ENCODE measurements around the gene ATAD3A. TPM values are rescaled to one million over a fixed set of nuclear protein-coding genes. Genes with fewer than 3 reads are reported as not detected.
"Not testable (repeated sequence)": the region's sequence is repeated elsewhere in the genome, so short reads cannot be mapped to it uniquely, and the experiment has no call there.

ATAD3A gene
- total RNA-seq, 1 donor from 2014 or later, result 52.6 TPM

DNA sequence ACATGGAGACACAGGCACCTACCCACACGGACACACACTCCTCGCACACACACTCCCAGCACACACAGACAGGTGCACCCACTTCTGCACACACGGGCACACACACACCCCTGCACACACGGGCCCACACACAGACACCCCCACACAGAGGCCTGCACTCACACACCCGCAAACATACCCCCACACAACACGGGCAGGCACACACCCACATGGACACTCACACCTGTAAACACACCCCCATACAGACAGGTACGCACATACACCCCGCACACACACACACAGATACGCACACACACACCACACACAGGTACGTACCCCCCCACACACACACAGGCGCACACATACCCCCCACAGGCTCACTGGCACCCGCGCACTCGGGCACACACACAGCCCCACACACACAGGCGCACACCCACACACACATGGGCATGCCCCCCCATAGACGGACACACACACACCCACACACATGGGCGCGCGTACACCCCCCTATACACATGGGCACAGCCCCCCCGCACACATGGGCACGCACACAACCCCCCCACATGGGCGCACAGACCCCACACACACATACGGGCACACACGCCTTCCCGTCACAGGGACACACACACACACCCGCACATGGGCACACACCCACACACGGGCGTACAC, 6.1 kb downstream of the ATAD3A start:
- H3K4me3 ChIP-seq (ENCODE audit: low read depth, low read length), result no peak overlapping the region
- no peak for DNase-seq (ENCODE audit: low read depth)
- TF ChIP-seq, protein P1, sequence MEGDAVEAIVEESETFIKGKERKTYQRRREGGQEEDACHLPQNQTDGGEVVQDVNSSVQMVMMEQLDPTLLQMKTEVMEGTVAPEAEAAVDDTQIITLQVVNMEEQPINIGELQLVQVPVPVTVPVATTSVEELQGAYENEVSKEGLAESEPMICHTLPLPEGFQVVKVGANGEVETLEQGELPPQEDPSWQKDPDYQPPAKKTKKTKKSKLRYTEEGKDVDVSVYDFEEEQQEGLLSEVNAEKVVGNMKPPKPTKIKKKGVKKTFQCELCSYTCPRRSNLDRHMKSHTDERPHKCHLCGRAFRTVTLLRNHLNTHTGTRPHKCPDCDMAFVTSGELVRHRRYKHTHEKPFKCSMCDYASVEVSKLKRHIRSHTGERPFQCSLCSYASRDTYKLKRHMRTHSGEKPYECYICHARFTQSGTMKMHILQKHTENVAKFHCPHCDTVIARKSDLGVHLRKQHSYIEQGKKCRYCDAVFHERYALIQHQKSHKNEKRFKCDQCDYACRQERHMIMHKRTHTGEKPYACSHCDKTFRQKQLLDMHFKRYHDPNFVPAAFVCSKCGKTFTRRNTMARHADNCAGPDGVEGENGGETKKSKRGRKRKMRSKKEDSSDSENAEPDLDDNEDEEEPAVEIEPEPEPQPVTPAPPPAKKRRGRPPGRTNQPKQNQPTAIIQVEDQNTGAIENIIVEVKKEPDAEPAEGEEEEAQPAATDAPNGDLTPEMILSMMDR (conservative IDR thresholded peaks at IDR 0.05; ENCODE audit: low read depth, low read length), result no peak

DNA sequence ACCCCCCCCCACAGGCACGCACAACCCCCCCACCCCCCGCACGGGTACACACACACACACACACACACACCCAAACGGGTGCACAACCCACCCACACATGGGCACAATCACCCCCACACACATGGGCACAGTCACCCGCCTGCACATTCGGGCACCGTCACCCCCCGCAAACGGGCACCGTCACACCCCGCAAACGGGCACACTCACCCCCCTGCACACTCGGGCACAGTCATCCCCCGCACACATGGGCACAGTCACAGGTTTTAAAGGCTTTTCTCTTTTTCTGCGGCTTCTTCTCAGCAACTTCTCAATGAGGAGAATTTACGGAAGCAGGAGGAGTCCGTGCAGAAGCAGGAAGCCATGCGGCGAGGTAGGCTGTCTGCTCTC, 6.7 kb downstream of the ATAD3A start:
- not testable (repeated sequence) for H3K4me3 ChIP-seq (ENCODE audit: low read depth, low read length); DNase-seq (ENCODE audit: low read depth)

DNA sequence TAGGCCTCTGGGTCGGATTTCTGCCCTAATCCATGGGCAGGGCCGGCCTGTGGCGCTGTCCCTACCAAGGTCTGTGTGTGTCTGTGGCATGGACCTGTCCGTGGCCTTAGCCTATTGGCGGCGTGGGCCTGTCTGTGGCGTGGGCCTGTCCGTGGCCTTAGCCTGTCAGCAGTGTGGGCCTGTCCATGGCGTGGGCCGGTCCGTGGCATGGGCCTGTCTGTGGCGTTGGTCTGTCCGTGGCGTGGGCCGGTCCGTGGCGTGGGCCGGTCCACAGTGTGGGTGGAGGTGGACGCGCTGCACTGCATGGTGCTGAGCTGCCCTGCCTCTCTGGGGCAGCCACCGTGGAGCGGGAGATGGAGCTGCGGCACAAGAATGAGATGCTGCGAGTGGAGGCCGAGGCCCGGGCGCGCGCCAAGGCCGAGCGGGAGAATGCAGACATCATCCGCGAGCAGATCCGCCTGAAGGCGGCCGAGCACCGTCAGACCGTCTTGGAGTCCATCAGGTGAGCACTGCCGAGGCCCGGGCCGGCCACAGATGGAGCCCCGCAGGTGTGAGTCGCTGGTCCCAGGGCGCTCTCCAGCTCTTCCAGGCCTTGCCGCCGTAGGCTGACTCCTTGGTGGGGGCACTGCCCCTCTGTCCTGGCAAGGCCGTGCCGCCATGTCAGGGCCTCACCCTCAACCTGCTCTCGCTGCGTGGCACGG, 8.0 kb downstream of the ATAD3A start:
- DNase-seq (ENCODE audit: low read depth); H3K4me3 ChIP-seq (ENCODE audit: low read depth, low read length): not testable (repeated sequence)

DNA sequence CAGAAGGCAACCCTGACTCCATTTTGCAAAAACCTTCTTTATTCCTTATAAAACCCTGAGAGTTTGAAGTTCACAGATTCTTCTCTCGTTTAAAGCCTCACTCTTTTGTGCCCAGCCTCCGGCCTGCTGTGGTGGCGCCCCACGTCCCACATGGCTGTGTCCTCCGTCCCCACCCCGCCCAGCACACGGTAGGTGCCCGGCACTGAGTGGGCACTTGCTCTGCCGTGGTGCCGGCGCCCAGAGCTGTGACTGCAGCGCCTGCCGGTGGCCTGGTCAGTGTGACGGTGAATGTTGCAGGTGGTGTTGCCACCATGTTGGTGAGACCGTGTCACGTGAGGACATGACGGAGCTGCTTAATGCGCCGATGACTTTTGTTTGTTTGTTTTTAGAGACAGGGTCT, 9.4 kb downstream of the ATAD3A start:
- no peak overlapping the region for H3K4me3 ChIP-seq (ENCODE audit: low read depth, low read length)
- no peak for DNase-seq (ENCODE audit: low read depth)
- TF ChIP-seq, protein P1 (conservative IDR thresholded peaks at IDR 0.05; ENCODE audit: low read depth, low read length), result no peak

DNA sequence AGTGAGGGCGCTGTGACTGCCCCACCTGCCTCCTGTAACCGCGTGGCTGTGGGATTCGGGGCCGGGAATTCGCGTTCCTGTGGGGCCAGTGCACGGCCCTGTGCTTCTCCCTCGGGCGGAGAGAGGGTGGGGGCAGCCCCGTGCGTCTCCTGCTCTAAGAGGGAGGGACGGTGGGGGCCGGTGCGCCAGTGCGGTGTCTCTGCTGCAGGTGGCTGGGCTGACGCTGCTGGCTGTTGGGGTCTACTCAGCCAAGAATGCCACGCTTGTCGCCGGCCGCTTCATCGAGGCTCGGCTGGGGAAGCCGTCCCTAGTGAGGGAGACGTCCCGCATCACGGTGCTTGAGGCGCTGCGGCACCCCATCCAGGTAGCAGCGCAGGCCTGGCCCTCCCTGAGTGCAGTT, 10.6 kb downstream of the ATAD3A start:
- H3K4me3 ChIP-seq (ENCODE audit: low read depth, low read length); DNase-seq (ENCODE audit: low read depth): not testable (repeated sequence)

DNA sequence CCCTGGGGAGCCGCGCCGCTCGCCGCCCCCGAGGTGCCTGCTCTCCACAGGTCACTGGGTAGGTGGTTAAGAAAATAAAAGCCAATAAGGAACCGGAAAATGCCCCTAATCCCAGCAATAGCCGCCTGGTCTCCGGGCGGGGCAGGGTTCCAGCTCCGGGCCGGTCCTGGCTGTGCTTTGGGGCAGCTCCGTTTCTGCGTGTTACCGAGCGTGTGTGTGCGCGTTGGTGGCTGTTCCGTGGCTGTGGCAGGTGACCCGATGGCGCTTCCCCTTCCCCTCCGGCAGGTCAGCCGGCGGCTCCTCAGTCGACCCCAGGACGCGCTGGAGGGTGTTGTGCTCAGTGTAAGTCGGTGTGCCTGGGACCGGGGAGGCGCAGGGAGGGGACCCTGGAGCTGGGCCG, 11.3 kb downstream of the ATAD3A start:
- not testable (repeated sequence) for H3K4me3 ChIP-seq (ENCODE audit: low read depth, low read length)

DNA sequence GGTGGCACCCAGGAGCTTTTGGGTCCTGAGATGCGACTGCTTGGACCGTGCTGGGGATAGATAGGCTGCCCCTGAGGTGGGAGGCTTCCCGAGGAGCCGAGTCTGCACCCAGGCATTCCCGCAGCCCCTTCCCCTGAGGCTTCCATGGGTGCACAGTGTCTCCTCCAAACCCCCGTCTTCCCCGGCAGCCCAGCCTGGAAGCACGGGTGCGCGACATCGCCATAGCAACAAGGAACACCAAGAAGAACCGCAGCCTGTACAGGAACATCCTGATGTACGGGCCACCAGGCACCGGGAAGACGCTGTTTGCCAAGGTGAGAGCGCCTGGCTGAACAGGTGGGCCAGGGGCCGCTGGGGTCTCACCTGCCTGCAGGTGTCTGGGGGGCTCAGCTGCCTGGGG, 11.7 kb downstream of the ATAD3A start:
- DNase-seq (ENCODE audit: low read depth); H3K4me3 ChIP-seq (ENCODE audit: low read depth, low read length): not testable (repeated sequence)

More for the DNA sequence above, 11.3 kb downstream of the ATAD3A start:
- not testable (repeated sequence) for DNase-seq (ENCODE audit: low read depth)

DNA sequence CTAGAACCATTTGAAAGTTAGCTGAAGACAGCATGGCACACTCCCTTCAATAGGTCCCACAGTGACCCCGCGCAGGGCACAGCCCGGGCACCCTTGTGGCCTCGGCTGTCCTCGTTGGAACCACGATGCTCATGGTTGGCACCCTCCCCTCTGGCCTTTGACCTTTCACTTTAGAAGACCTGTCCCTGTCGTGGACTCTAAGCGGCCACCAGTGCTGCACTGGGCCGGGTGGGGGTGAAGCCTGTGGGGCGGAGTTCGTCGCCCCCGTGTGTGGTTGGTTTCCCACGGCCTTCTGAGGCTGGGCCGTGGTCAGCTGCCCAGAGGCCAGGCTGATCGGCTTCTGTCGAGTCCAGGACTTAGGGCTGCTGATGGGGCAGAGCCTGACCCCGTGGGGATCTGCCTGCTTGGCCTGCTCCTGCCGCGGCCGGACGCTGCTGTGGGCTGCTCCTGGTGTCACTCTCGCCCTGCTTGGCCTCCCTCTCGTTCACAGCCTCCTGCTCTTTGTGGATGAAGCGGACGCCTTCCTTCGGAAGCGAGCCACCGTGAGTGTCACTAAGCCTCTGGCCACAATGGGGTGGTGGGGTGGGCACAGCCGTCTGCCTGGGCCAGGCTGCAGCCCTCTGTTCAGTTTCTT, 12.9 kb downstream of the ATAD3A start:
- not testable (repeated sequence) for DNase-seq (ENCODE audit: low read depth)

DNA sequence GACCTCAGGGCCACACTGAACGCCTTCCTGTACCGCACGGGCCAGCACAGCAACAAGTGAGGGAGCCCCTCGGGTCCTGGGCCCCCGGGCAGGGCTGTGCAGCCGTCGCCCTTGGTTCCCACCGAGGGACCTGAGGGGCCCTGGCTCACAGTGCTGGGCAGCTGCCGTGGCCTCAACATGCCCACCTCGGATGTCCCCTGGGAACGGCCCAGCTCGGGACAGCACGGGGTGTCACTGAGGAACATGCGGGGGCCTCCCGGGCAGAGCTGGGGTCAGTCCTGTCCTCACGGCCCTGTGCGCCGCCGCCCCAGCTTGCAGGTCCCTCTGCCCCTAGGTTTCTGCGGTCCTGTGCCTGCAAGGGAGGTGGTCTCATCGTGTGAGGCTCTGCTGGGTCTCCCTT, 14.5 kb downstream of the ATAD3A start:
- DNase-seq (ENCODE audit: low read depth); H3K4me3 ChIP-seq (ENCODE audit: low read depth, low read length): not testable (repeated sequence)

More for the DNA sequence above, 12.9 kb downstream of the ATAD3A start:
- H3K4me3 ChIP-seq (ENCODE audit: low read depth, low read length), result not testable (repeated sequence)

DNA sequence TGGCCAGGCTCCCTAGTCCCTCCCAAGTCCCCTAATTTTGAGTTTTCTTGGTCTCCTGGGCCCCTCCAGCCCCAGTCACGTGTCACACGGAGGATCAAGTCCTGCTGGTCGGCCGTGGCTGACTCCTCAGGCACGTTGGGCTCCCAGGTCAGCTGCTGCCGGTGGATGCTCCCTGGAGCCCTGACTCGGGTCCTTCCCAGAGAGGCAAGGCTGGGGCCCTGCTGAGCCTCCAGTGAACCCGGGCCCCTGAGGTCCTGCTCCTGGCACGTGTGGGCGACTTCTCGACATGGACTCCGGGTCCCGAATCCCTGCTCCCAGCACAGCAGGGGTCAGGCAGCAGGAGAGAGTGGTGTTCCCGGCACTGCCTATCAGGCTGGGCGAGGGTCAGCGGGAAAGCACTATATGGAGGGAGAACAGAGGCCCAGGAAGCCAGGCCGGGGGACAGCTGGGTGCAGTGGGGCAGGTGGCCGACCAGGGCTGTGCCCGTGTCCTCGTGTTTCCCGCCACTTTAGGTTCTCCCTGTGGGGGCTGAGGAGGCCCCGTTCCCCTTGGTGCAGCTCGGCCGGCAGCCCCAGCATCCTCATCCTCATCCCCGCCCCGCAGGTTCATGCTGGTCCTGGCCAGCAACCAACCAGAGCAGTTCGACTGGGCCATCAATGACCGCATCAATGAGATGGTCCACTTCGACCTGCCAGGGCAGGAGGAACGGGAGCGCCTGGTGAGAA, 15.3 kb downstream of the ATAD3A start:
- TF ChIP-seq, protein P1 (conservative IDR thresholded peaks at IDR 0.05; ENCODE audit: low read depth, low read length), result no peak
- H3K4me3 ChIP-seq (ENCODE audit: low read depth, low read length), result no peak overlapping the region
- DNase-seq (ENCODE audit: low read depth), result no peak
